NCI-H2196 treated with DMSO at 0.1 percent for 48 hours (cell line): ENCODE measurements around the gene TMEM272.

Source experiments
- DNase-seq: peaks from one replicate; lab custom pipeline; 2025; ENCODE audit not compliant: unreplicated experiment; lab: John Stamatoyannopoulos, UW

Gene TMEM272

DNA sequence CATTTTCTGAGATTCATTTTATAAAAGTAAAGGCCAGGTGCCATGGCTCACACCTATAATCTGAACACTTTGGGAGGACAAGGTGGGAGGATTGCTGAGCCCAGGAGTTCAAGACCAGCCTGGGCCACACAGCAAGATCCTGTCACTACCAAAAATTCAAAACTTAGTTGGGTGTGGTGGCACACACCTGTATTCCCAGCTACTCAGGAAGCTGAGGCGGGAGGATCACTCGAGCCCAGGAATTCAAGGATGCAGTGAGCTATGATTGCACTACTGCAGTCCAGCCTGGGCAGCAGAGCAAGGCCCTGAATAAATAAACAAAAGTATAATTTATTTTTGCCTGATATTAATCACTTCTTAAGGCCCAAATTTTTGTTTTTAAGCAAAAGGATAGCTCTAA is 81.5 kb downstream of the TMEM272 start:
- no peak for DNase-seq
